Thyroid gland (tissue), 4 donors: Measurements from ENCODE around the gene PNPLA2.

Experiments used
- CTCF ChIP-seq, 6 experiments: fragments of 200-600 bp in 3 of 6; fragments of 450-650 bp in 3 of 6; sonication (generic) in 3 of 6; IDR thresholded peaks; one replicate each; pipeline ENCODE4 v1.5.1; 2016 to 2019; ENCODE audit warnings: antibody characterized with exemption in 6 of 6, mild to moderate bottlenecking in 2 of 6, inconsistent platforms in 1 of 6, moderate library complexity in 1 of 6
- POLR2A ChIP-seq, 2 donors: fragments of 450-650 bp; IDR thresholded peaks; one replicate each; pipeline ENCODE4 v1.6.1; 2017; ENCODE audit warnings: antibody characterized with exemption in 2 of 2, mild to moderate bottlenecking in 2 of 2, moderate library complexity in 1 of 2

- TF ChIP-seq CTCF (IDR thresholded peaks at IDR 0.05) (no peak), POLR2A (IDR thresholded peaks at IDR 0.05) (no peak)
These were observed 20.5 kb downstream of the PNPLA2 start for GRCh38 chr11:839280-839623.
